GM06990 (cell line): Measurements from ENCODE around the gene HNRNPF.
A peak's percentile ranks its signal among the peaks of the same experiment; 100 is the strongest.

Experiments used
- DNase-seq: peaks from one replicate; pipeline ENCODE4 v3.0.0-alpha.2; 2011; ENCODE audit not compliant: insufficient read length; ENCODE audit errors: extremely low read depth
- H3K27me3 ChIP-seq: replicated peaks from 2 replicates; pipeline ENCODE4 v1.6.0; 2011; ENCODE audit warnings: low read length; ENCODE audit not compliant: control insufficient read depth, insufficient read depth
- H3K36me3 ChIP-seq: 2 replicates; pipeline ENCODE4 v1.5.1; 2011; ENCODE audit warnings: low read length; ENCODE audit not compliant: control insufficient read depth, insufficient read depth
- H3K4me3 ChIP-seq: replicated peaks from 2 replicates; pipeline ENCODE4 v1.5.1; 2011; ENCODE audit warnings: low read depth, mild to moderate bottlenecking, control low read depth, low read length
- CTCF ChIP-seq: IDR thresholded peaks from 2 replicates; pipeline ENCODE4 v1.5.1; 2011; ENCODE audit warnings: low read length, control low read depth, mild to moderate bottlenecking, inconsistent platforms; ENCODE audit not compliant: insufficient read depth, poor library complexity, severe bottlenecking

HNRNPF gene

GRCh38 chr10:43369921-43370320 is 39.1 kb downstream of the HNRNPF start:
- DNase-seq: no peak
- no peak for TF ChIP-seq CTCF
- Histone ChIP-seq H3K4me3 (no peak overlapping the region), H3K27me3 (no peaks in the 10 kb centered on the region), H3K36me3 (no peaks in the 10 kb centered on the region)

- Histone ChIP-seq H3K36me3 (no peaks in the 10 kb centered on the region), H3K4me3 (no peak overlapping the region), H3K27me3 (no peaks in the 10 kb centered on the region)
- TF ChIP-seq CTCF: no peak
- no peak for DNase-seq
Measured at GRCh38 chr10:43365001-43365400, 44.0 kb downstream of the HNRNPF start.

DNA sequence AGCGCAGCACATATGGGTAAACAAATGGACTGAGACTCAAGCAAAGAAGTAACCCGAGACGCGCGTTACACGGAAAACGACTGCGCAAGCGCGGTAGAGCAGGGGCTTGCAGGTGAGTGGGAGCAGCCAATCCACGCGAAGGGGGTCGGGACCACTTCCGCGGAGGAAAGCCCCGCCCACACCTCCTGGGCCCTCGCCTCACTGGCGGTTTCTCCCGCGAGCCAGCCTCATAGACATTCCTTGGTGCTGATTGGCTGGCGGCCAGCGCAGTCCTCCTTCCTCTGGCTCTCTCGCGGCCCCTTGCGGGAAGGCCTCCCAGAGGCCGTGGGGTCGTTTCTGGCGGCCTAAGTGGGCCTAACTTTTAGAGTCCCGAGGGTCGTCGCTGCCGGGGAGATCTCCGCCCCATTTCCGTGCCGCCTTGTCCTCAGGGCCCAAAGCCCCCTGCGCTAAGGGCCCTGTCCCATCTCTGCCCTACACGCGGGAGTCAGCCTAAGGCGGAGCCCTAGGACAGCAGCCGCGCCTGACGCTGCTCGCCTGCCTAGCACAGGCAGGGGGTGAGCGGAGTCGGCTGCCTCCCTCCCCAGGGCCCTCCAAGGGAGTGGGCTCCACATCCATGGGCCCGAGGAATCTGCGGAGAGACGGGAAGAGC is 46.7 kb downstream of the HNRNPF start:
- peak; percentile 94 for DNase-seq
- TF ChIP-seq CTCF: peak; percentile 52
- Histone ChIP-seq H3K27me3 (no peaks in the 10 kb centered on the region), H3K36me3 (no peaks in the 10 kb centered on the region), H3K4me3 (peak overlapping the region; percentile 78)

DNA sequence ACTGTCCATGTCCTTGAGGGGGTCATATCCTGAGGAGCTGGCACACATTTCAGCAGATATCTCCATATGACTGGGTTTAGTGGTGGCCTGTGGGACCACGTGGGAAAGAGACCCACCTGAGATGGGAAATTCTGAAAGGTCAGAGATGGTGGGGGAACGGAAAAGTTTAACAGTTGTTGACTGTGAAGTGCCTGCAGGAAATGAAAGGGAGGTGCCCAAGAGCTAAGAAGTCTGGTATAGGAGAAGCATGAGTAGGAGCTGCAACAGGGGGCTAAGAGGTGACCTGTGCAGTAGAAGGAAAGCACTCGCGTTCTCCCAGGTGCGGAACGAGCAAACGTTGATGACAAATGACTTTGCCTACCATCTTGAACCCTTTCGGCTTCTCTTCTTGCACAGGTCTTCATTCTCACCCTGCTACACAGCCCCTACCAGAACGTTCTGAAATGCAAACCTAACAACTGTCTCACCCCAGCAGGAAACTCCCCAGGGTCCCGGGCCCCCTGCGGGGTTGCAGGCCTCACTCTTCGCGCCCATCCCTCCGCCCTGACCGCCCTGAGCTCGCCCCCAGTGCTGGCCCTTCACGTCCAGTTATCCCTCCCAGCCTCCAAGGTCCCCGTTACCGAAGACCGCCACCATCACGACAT is 47.3 kb downstream of the HNRNPF start:
- Histone ChIP-seq H3K27me3 (no peaks in the 10 kb centered on the region), H3K36me3 (no peaks in the 10 kb centered on the region), H3K4me3 (peak overlapping the region; percentile 78)
- DNase-seq: no peak
- no peak for TF ChIP-seq CTCF

DNA sequence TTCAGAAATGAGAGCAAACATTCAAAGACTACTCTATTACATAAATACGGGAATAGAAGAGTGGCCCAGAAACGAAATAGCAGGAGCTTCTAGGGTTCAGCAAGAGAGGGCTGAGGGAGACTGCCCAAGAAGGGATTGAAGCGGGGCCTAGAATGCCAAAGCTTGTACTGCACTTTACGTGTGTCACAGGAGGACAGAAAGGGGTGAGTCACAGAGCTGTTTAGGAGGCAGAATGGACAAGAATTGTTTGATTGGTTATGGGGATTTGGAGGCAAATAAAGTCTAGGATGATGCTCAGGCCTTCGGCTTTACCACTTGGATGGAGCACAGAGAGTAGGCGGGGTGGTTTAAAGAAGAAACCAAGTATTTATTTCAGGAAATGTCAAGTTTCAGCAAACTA is 48.9 kb downstream of the HNRNPF start:
- no peak for TF ChIP-seq CTCF
- no peak overlapping the region for H3K4me3 ChIP-seq
- no peaks in the 10 kb centered on the region for H3K27me3 ChIP-seq
- no peaks in the 10 kb centered on the region for H3K36me3 ChIP-seq
- DNase-seq: no peak
